Fibroblast of skin of left quadriceps (primary cell): ENCODE data around the gene POLR1B.
"Not testable (repeated sequence)": the region's sequence is repeated elsewhere in the genome, so short reads cannot be mapped to it uniquely, and the experiment has no call there.

Experiments
- DNase-seq, 2 experiments: peaks; one replicate each; pipeline ENCODE4 v3.0.0-alpha.2; 2013; ENCODE audit warnings: low read depth in 2 of 2

POLR1B gene

GRCh38 chr2:112542123-112542983 is at the start of gene POLR1B:
Gene POLR1B, plus strand, starts transcription at chr2:112542465. Its CDS starts 30 bp downstream, at chr2:112542495.
- DNase-seq, result peak; percentile 42 to 47

GRCh38 chr2:112493048-112493447 is 49.2 kb upstream of the POLR1B start:
- DNase-seq, result no peak

- peak in 1 of 2 experiments; percentile 33 for DNase-seq
Observed at GRCh38 chr2:112493858-112494648, 48.2 kb upstream of the POLR1B start.

- no peak for DNase-seq
Observed at GRCh38 chr2:112494828-112495227, 47.4 kb upstream of the POLR1B start.

- DNase-seq, result not testable (repeated sequence)
Observed at GRCh38 chr2:112495878-112496277, 46.4 kb upstream of the POLR1B start.

- not testable (repeated sequence) for DNase-seq
Observed at GRCh38 chr2:112500850-112501484, 41.3 kb upstream of the POLR1B start.

GRCh38 chr2:112509239-112509998 is 32.8 kb upstream of the POLR1B start:
- not testable (repeated sequence) for DNase-seq

- no peak for DNase-seq
Observed at GRCh38 chr2:112516801-112517200, 25.5 kb upstream of the POLR1B start.

- no peak for DNase-seq
Observed at GRCh38 chr2:112518807-112519206, 23.5 kb upstream of the POLR1B start.

GRCh38 chr2:112519506-112519905 is 22.8 kb upstream of the POLR1B start:
- no peak for DNase-seq

- no peak for DNase-seq
Observed at GRCh38 chr2:112520234-112520783, 22.0 kb upstream of the POLR1B start.

- DNase-seq, result no peak
Observed at GRCh38 chr2:112523291-112523777, 18.9 kb upstream of the POLR1B start.

- not testable (repeated sequence) for DNase-seq
Observed at GRCh38 chr2:112524276-112524675, 18.0 kb upstream of the POLR1B start.

- DNase-seq, result no peak
Observed at GRCh38 chr2:112528541-112528940, 13.7 kb upstream of the POLR1B start.

- DNase-seq, result no peak
Observed at GRCh38 chr2:112529757-112530156, 12.5 kb upstream of the POLR1B start.

- DNase-seq, result no peak
Observed at GRCh38 chr2:112530728-112531127, 11.5 kb upstream of the POLR1B start.

GRCh38 chr2:112534826-112535225 is 7.4 kb upstream of the POLR1B start:
- no peak for DNase-seq

GRCh38 chr2:112536665-112537064 is 5.6 kb upstream of the POLR1B start:
- DNase-seq, result not testable (repeated sequence)

GRCh38 chr2:112539306-112539705 is 3.0 kb upstream of the POLR1B start:
- no peak for DNase-seq

- no peak for DNase-seq
Observed at GRCh38 chr2:112540906-112541305, 1.4 kb upstream of the POLR1B start.
